ENCODE data around the gene ASCC1.

DNA sequence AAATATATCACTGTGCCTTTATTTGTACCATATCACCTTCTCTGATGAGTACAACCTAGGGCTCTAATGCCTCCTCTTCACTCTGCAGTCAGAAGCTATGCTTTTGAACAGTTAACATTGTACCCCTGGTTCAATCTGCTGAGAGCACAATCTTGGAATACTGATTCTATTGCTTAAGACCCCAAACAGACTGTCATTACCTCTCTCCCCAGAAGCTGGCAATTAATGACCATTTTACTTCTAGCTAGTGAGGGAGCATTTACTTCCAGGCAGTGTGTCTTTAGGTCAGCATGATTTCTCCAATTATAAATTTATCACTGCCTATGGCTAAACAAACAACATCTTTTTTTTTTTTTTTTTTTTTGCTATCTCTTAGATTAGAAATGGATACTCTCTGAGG, 91.7 kb downstream of the ASCC1 start:
- TF ChIP-seq, protein P1, sequence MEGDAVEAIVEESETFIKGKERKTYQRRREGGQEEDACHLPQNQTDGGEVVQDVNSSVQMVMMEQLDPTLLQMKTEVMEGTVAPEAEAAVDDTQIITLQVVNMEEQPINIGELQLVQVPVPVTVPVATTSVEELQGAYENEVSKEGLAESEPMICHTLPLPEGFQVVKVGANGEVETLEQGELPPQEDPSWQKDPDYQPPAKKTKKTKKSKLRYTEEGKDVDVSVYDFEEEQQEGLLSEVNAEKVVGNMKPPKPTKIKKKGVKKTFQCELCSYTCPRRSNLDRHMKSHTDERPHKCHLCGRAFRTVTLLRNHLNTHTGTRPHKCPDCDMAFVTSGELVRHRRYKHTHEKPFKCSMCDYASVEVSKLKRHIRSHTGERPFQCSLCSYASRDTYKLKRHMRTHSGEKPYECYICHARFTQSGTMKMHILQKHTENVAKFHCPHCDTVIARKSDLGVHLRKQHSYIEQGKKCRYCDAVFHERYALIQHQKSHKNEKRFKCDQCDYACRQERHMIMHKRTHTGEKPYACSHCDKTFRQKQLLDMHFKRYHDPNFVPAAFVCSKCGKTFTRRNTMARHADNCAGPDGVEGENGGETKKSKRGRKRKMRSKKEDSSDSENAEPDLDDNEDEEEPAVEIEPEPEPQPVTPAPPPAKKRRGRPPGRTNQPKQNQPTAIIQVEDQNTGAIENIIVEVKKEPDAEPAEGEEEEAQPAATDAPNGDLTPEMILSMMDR (optimal IDR thresholded peaks at IDR 0.05 in 1 of 3, IDR thresholded peaks at IDR 0.05 in 1 of 3, conservative IDR thresholded peaks at IDR 0.05 in 1 of 3; ENCODE audit: extremely low read depth in 1 of 3, insufficient read depth in 2 of 3, low read length in 3 of 3), result no peak
- no peak for TF ChIP-seq EZH2 (IDR thresholded peaks at IDR 0.05; ENCODE audit: low read length)

All from keratinocyte (primary cell).